ENCODE measurements around the gene CEPT1. TPM values are rescaled to one million over a fixed set of nuclear protein-coding genes. Genes with fewer than 3 reads are reported as not detected.

The CEPT1 gene
- total and polyA plus RNA-seq, 2 donors from 2014 or later = 19.2 to 35.7 TPM

- no peak overlapping the region for H3K9ac ChIP-seq (ENCODE audit: low read length in 3 of 3)
- DNase-seq (no peak), FAIRE-seq (no peak)
- no peak for TF ChIP-seq CTCF (IDR thresholded peaks at IDR 0.05; ENCODE audit: borderline replicate concordance, extremely low read depth, insufficient read depth)
- peaks cover 0 to 4% (median 0%) of the 10 kb centered on the region in 3 donors for H3K4me1 ChIP-seq (ENCODE audit: control insufficient read depth in 2 of 3, insufficient read depth in 2 of 3, low read depth in 1 of 3, low read length in 3 of 3)
- no peaks in the 10 kb centered on the region for H3K27me3 ChIP-seq (ENCODE audit: control insufficient read depth, insufficient read depth, low read length)
- no peak overlapping the region for H3K4me3 ChIP-seq (ENCODE audit: low read length in 3 of 3)
- H3K36me3 ChIP-seq (ENCODE audit: control insufficient read depth in 2 of 3, insufficient read depth in 3 of 3, low read length in 3 of 3) = no peaks in the 10 kb centered on the region
- H3K27ac ChIP-seq (ENCODE audit: low read depth in 2 of 2, low read length in 2 of 2) = no peak overlapping the region
- H3K9me3 ChIP-seq (ENCODE audit: control insufficient read depth in 2 of 3, insufficient read depth in 1 of 3, low read length in 3 of 3) = no peaks in the 10 kb centered on the region
- intact Hi-C loops (cut with DNase I) = loop anchor here (10.0 kb wide), 1 partner anchor 182 kb away; no protein-coding TSS in a partner anchor
Observed at GRCh38 chr1:111223126-111223685, 83.2 kb downstream of the CEPT1 start.

DNA sequence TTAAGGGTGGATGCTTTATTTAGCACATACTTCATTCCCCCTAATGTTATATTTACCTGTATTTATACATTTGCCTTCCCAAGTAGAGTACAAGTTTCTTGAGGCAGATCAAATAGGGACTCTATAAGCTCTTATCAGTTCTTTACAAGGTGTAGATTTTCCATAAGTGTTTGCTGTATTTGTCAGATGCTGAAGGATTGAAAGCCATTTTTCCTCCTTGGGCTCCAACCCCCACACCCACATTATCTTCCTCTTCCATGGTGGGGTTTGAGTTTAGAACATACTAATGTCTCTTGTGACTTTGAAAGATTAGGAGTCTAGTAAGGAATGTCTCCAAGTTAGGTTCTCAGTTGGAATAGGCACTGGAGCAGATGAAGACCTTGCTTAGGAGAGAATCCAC lies 85.1 kb downstream of the CEPT1 start:
- Histone ChIP-seq H3K4me3 (ENCODE audit: low read length in 3 of 3) (no peak overlapping the region), H3K27ac (ENCODE audit: low read depth in 2 of 2, low read length in 2 of 2) (no peak overlapping the region), H3K4me1 (ENCODE audit: control insufficient read depth in 2 of 3, insufficient read depth in 2 of 3, low read depth in 1 of 3, low read length in 3 of 3) (peaks cover 0 to 4% (median 0%) of the 10 kb centered on the region in 3 donors), H3K27me3 (ENCODE audit: control insufficient read depth, insufficient read depth, low read length) (no peaks in the 10 kb centered on the region), H3K36me3 (ENCODE audit: control insufficient read depth in 2 of 3, insufficient read depth in 3 of 3, low read length in 3 of 3) (no peaks in the 10 kb centered on the region), H3K9ac (ENCODE audit: low read length in 3 of 3) (no peak overlapping the region), H3K9me3 (ENCODE audit: control insufficient read depth in 2 of 3, insufficient read depth in 1 of 3, low read length in 3 of 3) (no peaks in the 10 kb centered on the region)
- FAIRE-seq (no peak), DNase-seq (no peak)
- intact Hi-C loops (cut with DNase I) = loop anchor here (10.0 kb wide), 1 partner anchor 180 kb away; no protein-coding TSS in a partner anchor
- no peak for TF ChIP-seq CTCF (IDR thresholded peaks at IDR 0.05; ENCODE audit: borderline replicate concordance, extremely low read depth, insufficient read depth)

- H3K27ac ChIP-seq (ENCODE audit: low read depth in 2 of 2, low read length in 2 of 2) = no peak overlapping the region
- no peak overlapping the region for H3K9ac ChIP-seq (ENCODE audit: low read length in 3 of 3)
- no peak for FAIRE-seq
- peaks cover 0 to 4% (median 0%) of the 10 kb centered on the region in 3 donors for H3K4me1 ChIP-seq (ENCODE audit: control insufficient read depth in 2 of 3, insufficient read depth in 2 of 3, low read depth in 1 of 3, low read length in 3 of 3)
- no peak for TF ChIP-seq CTCF (IDR thresholded peaks at IDR 0.05; ENCODE audit: borderline replicate concordance, extremely low read depth, insufficient read depth)
- H3K27me3 ChIP-seq (ENCODE audit: control insufficient read depth, insufficient read depth, low read length) = no peaks in the 10 kb centered on the region
- no peaks in the 10 kb centered on the region for H3K36me3 ChIP-seq (ENCODE audit: control insufficient read depth in 2 of 3, insufficient read depth in 3 of 3, low read length in 3 of 3)
- intact Hi-C loops (cut with DNase I) = loop anchor here (10.0 kb wide), 1 partner anchor 179 kb away; no protein-coding TSS in a partner anchor
- no peaks in the 10 kb centered on the region for H3K9me3 ChIP-seq (ENCODE audit: control insufficient read depth in 2 of 3, insufficient read depth in 1 of 3, low read length in 3 of 3)
- H3K4me3 ChIP-seq (ENCODE audit: low read length in 3 of 3) = no peak overlapping the region
- DNase-seq = no peak
Observed at GRCh38 chr1:111225717-111226400, 85.8 kb downstream of the CEPT1 start.
